ENCODE measurements around the gene GSTM4. TPM values are rescaled to one million over a fixed set of nuclear protein-coding genes. Genes with fewer than 3 reads are reported as not detected.
A peak's percentile ranks its signal among the peaks of the same experiment; 100 is the strongest.

Gene GSTM4
- total RNA-seq, 4 donors from 2014 or later: 30.8 to 68.8 (median 43.7) TPM

DNA sequence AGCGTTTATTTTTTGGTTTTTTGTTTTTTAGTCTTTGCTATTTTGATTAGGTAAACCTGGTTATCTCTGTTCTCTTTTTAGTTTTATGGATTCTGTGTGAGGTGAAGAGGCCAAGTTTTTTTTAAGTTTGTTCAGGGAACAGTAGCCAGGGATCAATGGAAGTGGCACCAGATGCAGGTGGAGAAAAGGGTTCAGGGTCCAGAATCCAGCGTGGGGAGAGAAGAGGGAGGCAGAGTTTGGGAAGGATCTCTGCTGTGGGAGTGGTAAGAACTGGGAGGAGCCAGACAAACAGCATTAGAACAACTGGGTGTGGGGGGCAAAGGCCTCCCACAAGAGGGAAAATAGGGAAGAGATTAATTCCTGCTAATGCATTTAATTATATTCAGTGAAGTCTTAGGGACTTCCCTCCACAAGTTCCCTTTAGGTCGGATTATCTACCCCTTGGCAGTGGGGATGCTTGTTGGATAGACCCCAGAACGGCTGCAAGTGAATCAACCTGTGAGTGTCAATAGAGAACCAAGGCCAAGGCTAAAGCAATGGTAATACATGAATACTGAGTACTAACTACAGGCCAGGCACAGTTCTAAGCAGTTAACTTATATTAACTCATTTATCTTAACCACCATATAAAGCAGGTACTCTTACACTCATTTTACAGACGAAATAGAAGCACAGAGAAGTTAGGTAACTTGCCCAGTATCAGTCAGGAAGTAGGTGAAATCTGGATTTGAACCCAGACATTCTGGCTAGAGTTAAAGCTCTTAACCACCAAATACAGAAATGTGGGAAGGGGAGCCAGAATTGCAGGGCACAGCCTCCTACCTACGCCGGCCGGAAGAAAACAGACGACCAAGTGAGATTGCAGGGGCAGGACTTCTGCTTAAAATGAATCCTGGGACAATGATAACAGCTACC, 37.0 kb upstream of the GSTM4 start:
- Histone ChIP-seq H3K27me3 (no peaks in the 10 kb centered on the region), H3K9me3 (no peaks in the 10 kb centered on the region), H3K27ac (peak overlapping the region in 2 of 3 donors; percentile 74 to 82), H3K36me3 (no peaks in the 10 kb centered on the region), H3K4me3 (replicated peaks in 1 of 3) (peak overlapping the region; percentile 23 to 70 (median 57)), H3K4me1 (peaks cover 9 to 17% of the 10 kb centered on the region in 2 donors)
- DNase-seq: no peak
- TF ChIP-seq POLR2A (IDR thresholded peaks at IDR 0.05): no peak
- TF ChIP-seq, protein P1, sequence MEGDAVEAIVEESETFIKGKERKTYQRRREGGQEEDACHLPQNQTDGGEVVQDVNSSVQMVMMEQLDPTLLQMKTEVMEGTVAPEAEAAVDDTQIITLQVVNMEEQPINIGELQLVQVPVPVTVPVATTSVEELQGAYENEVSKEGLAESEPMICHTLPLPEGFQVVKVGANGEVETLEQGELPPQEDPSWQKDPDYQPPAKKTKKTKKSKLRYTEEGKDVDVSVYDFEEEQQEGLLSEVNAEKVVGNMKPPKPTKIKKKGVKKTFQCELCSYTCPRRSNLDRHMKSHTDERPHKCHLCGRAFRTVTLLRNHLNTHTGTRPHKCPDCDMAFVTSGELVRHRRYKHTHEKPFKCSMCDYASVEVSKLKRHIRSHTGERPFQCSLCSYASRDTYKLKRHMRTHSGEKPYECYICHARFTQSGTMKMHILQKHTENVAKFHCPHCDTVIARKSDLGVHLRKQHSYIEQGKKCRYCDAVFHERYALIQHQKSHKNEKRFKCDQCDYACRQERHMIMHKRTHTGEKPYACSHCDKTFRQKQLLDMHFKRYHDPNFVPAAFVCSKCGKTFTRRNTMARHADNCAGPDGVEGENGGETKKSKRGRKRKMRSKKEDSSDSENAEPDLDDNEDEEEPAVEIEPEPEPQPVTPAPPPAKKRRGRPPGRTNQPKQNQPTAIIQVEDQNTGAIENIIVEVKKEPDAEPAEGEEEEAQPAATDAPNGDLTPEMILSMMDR (IDR thresholded peaks at IDR 0.05): no peak
- intact Hi-C loops (cut with DNase I): no loop called here
- WGBS, 2 donors: 53% methylated on average over 9 of the region's 9 CpGs

DNA sequence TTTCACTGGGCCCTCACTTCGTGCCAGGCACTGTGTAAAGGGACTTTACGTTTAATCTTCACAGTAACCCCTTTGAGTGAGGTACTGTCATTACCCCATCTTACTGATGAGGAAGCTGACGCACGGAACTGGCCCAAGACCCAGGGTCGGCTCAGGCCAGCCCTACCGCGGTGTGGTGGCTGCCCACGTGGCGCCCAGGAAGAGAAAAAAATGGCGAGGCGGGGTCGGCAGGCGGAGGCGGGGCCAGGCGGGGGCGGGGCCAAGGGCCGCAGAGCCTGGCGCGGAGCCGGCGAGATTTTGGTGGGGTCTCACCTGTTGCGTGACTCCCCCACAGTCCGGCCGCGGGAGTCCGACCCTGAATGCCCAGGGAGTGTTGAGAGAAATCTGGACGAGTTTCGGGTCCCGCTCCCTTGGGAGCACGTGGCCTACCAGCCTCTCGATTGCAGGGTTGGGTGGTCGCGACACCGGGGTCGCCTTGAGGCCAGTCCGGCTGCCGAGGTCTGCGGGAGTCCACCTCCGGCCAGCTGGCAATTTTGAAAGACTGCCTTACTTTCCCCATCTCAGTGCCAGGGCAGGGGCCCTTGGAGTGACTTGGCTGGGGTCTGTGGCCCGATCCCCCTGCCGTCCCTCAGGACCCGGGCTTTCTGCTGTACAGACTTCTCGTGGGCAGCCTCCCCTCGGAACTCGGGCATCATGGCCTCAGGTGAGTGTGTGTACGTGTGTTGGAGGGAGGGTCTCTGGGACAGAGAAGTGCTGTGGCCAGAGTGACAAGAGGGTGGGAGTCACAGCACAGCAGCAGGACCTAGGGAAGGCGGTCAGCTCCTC, 36.1 kb upstream of the GSTM4 start, which contains the start of the genes AMPD2 and GNAT2:
AMPD2 (plus strand) TSS at position 262 of the 825 bp plus-strand sequence. CDS start 1,339 bp downstream, outside the sequence.
GNAT2 (minus strand) TSS at position 41 of the 825 bp plus-strand sequence. CDS start 6,746 bp downstream, outside the sequence.
- 1% methylated on average over 13 to 31 of the region's 47 CpGs for WGBS, 2 donors
- Histone ChIP-seq H3K27me3 (no peaks in the 10 kb centered on the region), H3K4me3 (replicated peaks in 1 of 3) (peak within 1 kb of the TSS; percentile 23 to 70 (median 57)), H3K36me3 (no peaks in the 10 kb centered on the region), H3K27ac (peak within 1 kb of the TSS; percentile 65 to 82 (median 74)), H3K4me1 (peaks cover 9 to 20% of the 10 kb centered on the region in 2 donors), H3K9me3 (no peaks in the 10 kb centered on the region)
- peak; percentile 68 to 71 for DNase-seq
- peak in 1 of 2 donors; percentile 30 for TF ChIP-seq POLR2A (IDR thresholded peaks at IDR 0.05)
- TF ChIP-seq, protein P1 (IDR thresholded peaks at IDR 0.05): no peak
- intact Hi-C loops (cut with DNase I): no loop called here

DNA sequence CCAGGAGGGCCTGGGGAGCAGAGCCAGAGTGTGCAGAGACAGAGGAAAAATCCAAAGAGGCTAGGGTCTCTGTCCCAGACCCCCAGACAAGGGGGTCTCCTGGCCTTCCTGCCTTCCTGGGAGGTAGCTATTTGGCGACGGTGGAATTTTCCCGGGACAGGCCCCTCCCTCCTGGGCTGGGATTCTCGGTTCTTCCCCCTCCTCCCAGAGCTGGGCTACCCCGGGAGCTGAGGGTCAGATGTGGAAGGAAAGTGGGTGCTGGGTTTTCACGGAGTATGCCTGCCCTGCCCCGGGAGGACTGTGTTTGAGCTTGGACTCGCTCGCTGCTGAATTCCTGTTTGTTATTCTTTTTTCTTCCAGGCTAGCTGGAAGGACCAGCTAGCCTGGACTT, 35.5 kb upstream of the GSTM4 start:
- H3K9me3 ChIP-seq: no peaks in the 10 kb centered on the region
- H3K4me1 ChIP-seq: peaks cover 9 to 20% of the 10 kb centered on the region in 2 donors
- intact Hi-C loops (cut with DNase I): no loop called here
- peak in 1 of 2 donors; percentile 5 for TF ChIP-seq POLR2A (IDR thresholded peaks at IDR 0.05)
- TF ChIP-seq, protein P1 (IDR thresholded peaks at IDR 0.05): no peak
- no peaks in the 10 kb centered on the region for H3K36me3 ChIP-seq
- WGBS, 2 donors: 0% methylated on average over 4 to 9 of the region's 9 CpGs
- peak overlapping the region; percentile 23 to 70 (median 57) for H3K4me3 ChIP-seq (replicated peaks in 1 of 3)
- H3K27me3 ChIP-seq: no peaks in the 10 kb centered on the region
- DNase-seq: peak; percentile 44 to 50
- peak overlapping the region; percentile 65 to 82 (median 74) for H3K27ac ChIP-seq

DNA sequence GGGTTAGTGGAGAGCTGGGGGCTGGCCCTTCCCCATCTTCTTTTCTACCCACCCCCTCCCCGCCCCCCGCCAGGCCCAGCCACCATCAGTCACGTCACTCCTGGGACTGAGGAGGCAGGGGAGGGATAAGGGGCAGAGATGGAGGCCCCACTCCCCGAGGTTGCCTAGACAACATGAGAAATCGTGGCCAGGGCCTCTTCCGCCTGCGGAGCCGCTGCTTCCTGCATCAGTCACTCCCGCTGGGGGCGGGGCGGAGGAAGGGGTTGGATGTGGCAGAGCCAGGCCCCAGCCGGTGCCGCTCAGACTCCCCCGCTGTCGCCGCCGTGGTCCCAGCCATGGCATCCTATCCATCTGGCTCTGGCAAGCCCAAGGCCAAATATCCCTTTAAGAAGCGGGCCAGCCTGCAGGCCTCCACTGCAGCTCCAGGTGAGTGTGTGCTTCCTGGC, 35.0 kb upstream of the GSTM4 start:
- TF ChIP-seq, protein P1 (IDR thresholded peaks at IDR 0.05): no peak
- TF ChIP-seq POLR2A (IDR thresholded peaks at IDR 0.05): no peak
- intact Hi-C loops (cut with DNase I): no loop called here
- 0% methylated on average over 2 of the region's 18 CpGs for WGBS, 2 donors
- peak overlapping the region; percentile 65 to 82 (median 74) for H3K27ac ChIP-seq
- no peaks in the 10 kb centered on the region for H3K27me3 ChIP-seq
- peaks cover 9 to 20% of the 10 kb centered on the region in 2 donors for H3K4me1 ChIP-seq
- no peaks in the 10 kb centered on the region for H3K36me3 ChIP-seq
- DNase-seq: peak; percentile 90 to 92
- peak overlapping the region in 2 of 3 donors; percentile 57 to 70 for H3K4me3 ChIP-seq (replicated peaks in 1 of 3)
- H3K9me3 ChIP-seq: no peaks in the 10 kb centered on the region

Measured in thyroid gland (tissue), 4 donors.